Ovary (tissue), 3 donors: ENCODE measurements around the gene ZNF133.

Source experiments
- EP300 ChIP-seq: sonication (generic); formaldehyde crosslinking; IDR thresholded peaks from one replicate; pipeline ENCODE4 v1.6.1; 2017; ENCODE audit warnings: antibody characterized with exemption
- POLR2A ChIP-seq: fragments of 450-650 bp; IDR thresholded peaks from one replicate; pipeline ENCODE4 v1.6.1; 2017; ENCODE audit warnings: antibody characterized with exemption, mild to moderate bottlenecking, moderate library complexity
- TF ChIP-seq, protein P1 (sequence below), 3 donors: fragments of 450-650 bp in 2 of 3; fragments of 200-600 bp in 1 of 3; IDR thresholded peaks; one replicate each; pipeline versions ENCODE4 v1.5.1 to v1.8.0; 2016 to 2022; ENCODE audit warnings: antibody characterized with exemption in 3 of 3, mild to moderate bottlenecking in 1 of 3
- donor health status: DM: no; HTN: no; CAD: no.

DNA sequence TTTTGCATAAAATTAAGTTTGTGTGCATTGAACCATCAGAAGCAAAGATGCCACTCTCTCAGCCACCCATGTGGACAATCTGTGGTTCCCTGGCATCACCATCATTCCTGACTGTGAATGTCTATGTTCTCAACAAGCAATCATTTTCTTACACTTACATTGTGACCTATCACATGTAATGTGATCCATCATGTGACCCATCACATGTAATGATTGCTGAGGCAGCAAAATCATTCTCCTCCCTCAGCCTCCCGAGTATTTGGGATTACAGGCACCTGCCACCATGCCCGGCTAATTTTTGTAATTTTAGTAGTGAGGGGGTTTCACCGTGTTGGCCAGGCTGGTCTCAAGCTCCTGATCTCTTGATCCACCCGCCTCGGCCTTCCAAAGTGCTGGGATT lies 22.0 kb upstream of the ZNF133 start:
- no peak for TF ChIP-seq EP300
- no peak for TF ChIP-seq POLR2A
- TF ChIP-seq, protein P1, sequence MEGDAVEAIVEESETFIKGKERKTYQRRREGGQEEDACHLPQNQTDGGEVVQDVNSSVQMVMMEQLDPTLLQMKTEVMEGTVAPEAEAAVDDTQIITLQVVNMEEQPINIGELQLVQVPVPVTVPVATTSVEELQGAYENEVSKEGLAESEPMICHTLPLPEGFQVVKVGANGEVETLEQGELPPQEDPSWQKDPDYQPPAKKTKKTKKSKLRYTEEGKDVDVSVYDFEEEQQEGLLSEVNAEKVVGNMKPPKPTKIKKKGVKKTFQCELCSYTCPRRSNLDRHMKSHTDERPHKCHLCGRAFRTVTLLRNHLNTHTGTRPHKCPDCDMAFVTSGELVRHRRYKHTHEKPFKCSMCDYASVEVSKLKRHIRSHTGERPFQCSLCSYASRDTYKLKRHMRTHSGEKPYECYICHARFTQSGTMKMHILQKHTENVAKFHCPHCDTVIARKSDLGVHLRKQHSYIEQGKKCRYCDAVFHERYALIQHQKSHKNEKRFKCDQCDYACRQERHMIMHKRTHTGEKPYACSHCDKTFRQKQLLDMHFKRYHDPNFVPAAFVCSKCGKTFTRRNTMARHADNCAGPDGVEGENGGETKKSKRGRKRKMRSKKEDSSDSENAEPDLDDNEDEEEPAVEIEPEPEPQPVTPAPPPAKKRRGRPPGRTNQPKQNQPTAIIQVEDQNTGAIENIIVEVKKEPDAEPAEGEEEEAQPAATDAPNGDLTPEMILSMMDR (IDR thresholded peaks at IDR 0.05) = no peak
